Activated CD4-positive, alpha-beta T cell treated with anti-CD3 and anti-CD28 coated beads, Interleukin-2, amount 50 U/mL, for 24 hours (primary cell): ENCODE data around the gene SC5D.

Experiments
- DNase-seq, 2 donors: peaks; one replicate each; pipeline ENCODE4 v3.0.0-alpha.2; 2020; ENCODE audit warnings: low read depth in 1 of 2, low spot score in 1 of 2

SC5D gene

DNA sequence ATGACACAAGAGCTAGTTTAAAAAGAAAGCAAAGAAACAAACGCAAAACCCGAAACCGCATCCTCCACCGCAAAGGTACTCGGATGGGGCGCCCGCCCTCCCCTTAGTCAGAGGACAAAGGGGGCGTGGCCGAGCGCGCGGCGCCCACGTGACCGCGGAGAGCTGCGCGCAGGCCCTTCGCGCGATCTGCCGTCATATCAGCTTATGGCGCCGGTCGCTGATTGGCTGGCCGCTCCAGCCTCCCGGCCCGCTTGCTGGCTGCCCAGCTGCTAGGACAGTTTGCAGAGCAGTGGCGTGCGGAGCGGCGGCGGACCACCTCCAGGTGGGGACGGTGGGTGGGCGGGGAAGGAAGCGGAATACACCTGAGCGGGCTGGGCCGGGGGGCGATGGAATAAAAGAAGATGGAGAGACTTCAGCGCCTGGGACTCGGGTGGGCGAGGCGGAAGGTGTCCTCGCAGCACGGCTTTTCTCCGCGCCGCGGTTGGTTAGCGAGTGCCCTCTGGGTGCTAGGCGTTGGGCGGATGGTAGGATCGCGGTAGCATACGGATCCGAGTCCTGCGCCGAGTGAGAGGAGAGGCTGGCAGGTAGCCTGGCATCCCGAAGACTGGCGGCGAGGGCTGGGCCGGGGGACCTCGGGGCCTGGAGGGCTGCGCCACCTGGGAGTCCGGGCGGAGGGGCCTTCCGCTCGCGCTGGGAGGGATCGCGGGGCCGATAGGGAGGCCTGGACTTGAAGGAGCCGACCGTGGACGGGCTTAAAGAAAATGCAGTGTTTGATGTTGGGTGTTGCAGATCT, at the start of gene SC5D:
TSS of gene SC5D (plus strand) at position 277 of the 793 bp plus-strand sequence. CDS start 10,605 bp downstream, outside the sequence.
- DNase-seq = peak; percentile 80 to 89

- DNase-seq = no peak
Observed at GRCh38 chr11:121244884-121245283, 47.7 kb upstream of the SC5D start.

DNA sequence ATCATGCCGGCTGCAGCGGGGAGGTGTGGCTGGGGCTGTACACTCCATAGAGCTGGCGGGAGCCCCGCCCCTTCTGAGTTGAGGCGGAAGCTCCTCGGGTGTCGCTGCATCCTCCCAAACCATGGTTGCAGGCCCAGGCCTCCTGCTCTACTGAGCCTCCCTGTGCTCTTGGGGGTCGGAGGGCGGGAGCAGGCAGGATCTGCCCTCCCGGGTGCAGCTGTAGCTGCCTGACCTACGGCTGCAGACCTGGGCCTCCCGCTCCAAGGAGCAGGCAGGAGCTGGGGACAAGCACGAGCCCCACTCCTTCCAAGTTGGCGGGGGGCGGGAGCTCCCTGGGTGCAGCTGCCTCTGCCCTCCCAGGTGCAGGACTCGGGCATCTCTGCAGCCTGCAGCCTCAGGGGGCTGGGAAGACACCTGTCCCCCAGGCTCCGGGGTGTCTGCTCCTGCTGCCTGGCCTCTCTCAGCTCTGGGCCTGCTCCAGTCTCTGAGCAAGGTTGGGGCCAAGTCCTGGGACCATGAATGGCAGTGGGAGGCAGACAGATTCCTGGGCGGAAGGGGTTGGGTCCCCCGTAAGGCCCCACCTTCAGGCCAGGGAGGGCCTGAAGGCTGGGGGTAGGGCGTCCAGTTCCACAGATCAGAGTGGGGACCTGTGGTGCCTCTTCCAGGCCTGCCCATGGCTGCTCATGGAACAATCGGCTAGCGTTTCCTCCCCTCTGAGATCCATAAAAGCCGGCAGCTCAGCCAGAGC, 46.4 kb upstream of the SC5D start:
- no peak for DNase-seq

- DNase-seq = no peak
Observed at GRCh38 chr11:121246769-121247035, 45.9 kb upstream of the SC5D start.

- DNase-seq = no peak
Observed at GRCh38 chr11:121248496-121248895, 44.1 kb upstream of the SC5D start.

GRCh38 chr11:121249039-121249663, 43.4 kb upstream of the SC5D start:
- DNase-seq = no peak

DNA sequence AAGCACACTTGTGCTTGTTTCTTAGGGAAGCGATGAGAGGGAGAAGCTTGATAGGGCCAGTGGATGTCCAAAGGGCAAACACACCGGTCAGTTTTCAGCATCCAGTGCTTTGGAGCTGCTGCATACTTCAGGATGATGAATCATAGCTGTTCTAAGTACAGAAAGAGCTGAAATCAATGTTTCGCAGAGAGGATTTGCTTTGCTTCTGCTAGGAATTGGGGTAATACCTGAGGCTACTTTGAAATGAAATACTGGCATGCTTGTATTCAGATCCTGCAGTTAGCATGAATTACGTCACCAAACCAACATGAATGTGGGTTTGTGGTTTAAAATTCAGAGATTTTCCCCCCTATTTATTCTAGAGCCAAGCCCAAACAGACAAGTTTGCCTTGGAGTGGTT, 41.7 kb upstream of the SC5D start:
- no peak for DNase-seq

GRCh38 chr11:121253951-121254350, 38.6 kb upstream of the SC5D start:
- no peak for DNase-seq

DNA sequence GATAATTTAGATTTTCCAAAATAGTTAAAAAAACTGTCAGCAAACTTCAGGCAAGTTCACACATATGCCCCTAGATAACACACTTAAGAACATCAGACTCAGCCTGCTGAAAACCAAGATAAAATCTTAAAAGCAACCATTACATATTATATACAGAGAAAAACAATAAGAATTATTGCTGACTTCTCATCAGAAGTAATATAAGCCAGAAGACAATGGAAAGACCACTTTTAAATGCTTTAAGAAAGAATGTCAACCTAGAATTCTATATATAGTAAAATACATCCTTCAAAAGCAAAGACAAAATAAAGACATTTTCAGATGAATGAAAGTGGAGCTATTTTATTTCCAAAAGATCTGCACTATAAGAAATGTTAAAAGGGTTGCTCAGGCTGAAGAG, 37.8 kb upstream of the SC5D start:
- DNase-seq = no peak

DNA sequence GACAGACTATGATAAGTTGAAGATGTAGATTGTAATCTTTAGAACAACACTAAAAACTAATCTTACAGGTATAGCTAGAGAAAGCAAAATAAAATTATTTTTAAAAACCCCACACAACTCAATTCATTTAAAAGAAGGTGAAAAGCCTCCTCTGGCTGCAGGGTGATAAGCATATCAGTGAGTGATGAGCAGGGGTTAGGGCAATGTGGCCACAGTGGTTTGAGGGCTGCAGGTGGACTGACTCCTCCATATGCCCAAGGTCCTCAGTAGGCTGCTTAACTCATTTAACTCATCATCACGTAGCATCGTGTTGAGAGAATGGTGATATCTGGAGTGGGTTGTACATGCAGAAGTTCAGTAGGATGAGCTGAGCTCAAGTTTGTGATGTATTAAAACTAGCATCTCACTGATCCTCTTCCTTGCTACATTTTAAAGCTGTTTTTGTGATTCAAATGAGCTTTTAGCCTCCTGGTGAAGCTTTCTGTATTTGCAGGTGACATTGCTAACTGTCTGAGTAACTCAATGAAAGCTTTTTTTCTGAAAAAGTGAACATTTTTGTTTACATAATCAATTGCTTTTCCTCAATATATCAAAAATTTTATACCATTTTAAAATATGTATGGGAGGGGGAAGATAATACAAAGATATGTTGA, 37.0 kb upstream of the SC5D start:
- no peak for DNase-seq

- DNase-seq = no peak
Observed at GRCh38 chr11:121257289-121257688, 35.3 kb upstream of the SC5D start.

GRCh38 chr11:121257976-121258375, 34.6 kb upstream of the SC5D start:
- no peak for DNase-seq

DNA sequence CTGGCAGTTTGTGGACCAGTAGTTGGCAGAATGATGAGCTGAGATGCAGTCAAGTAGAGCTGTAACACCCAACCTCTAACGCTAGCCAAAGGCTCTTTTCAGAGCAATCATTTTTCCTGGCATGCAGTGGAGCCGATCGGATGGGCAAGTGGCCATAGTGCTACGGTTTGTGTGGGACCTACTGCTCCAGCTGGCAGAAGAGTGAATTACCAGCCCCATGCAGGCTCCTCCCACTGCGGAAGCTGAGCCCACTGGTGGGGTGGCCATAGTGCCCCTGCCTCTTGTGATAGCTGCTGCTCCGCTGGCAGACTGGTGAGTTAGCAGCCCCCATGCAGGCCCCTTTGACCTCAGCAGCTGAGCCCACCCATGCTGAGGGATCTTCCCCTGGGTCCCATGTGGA, 27.0 kb upstream of the SC5D start:
- DNase-seq = no peak

- DNase-seq = no peak
Observed at GRCh38 chr11:121268581-121268980, 24.0 kb upstream of the SC5D start.

DNA sequence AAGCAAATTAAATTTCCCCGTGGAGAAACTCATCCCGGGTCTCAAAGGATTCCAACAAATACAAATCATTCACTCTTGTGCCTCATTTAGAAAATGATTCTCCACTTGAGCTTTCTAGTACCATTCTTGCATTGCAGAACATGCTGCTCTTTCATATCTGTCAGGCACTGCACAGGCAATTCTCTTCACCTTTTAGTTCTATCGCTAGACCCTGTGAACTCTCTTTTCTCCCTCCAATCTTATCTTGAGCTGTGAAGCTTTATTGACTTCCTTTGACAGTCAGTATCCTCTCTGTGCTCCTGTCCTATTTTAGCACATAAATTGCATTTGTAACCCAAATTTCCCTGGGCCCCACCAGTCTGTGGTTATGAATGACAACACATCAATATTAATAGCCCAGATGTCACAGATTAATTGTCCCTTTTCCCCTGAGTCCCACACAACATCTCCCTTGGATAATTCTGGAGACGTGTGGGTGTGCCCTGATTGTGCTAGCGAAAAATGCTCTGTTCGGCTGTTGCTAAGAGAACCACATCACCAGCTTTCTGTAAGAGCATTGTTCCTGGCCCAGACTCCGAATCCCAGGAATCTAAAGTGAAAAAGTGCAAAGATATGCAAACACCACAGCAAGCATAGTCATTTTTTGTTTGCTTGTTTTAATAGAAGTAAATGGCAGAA, 22.4 kb upstream of the SC5D start:
- DNase-seq = no peak

GRCh38 chr11:121274332-121274991, 18.1 kb upstream of the SC5D start:
- DNase-seq = no peak

- DNase-seq = no peak
Observed at GRCh38 chr11:121281698-121282097, 10.9 kb upstream of the SC5D start.

DNA sequence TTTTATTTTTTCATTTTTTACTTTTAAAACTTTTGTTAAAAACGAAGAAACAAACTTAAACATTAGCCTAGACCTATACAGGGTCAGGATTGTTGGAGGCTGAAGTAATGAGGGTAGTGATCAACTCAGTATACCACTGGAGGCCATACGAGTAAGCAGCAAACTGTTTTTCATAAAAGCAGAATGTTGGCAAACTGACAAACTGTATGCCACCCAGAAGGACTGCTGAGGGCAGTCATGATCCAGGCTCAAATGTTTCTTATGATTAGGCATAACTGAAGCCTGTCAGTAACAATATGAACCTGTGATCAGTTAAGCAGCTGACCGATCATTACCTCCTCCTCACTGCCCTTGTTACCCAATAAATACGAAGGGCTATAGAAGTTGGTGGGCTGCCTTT, 10.2 kb upstream of the SC5D start:
- DNase-seq = no peak

DNA sequence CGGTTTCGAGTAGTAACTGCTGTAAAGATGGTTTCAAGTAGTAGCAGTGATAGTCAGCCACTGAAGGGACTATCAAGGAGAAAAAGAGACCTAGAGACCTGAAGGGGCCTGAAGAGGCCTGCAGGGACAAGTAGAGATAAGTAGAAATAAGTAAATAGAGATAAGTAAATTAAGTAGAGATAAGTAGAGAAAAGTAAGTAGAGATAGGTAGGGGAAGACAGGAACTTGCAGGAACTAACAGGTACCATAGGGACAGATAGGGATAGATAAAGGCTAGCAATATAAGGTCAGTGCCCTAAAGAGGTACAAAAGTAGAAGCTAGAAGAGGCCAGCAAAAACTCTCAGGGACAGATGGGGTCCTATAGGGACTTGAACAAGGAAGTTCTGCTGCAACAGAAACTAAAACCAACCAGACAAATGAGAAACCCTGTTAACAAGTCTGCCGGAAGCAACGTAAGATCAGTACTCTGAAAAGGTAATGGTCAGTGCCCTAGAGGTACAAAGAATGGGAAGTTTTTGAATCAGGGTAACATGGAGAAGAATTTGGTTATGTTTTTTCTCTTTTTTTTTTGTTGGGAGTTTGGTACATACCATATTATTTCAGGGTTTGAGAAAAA, 9.6 kb upstream of the SC5D start:
- DNase-seq = no peak

- no peak for DNase-seq
Observed at GRCh38 chr11:121291319-121291718, 1.3 kb upstream of the SC5D start.
